Liver (tissue), 3 donors: ENCODE results near the gene SH2D3C.

Experiments
- ATF3 ChIP-seq: IDR thresholded peaks from 2 replicates; pipeline ENCODE4 v1.6.1; 2016; ENCODE audit warnings: antibody characterized with exemption
- CTCF ChIP-seq: fragments of 150-350 bp; IDR thresholded peaks from 2 replicates; pipeline ENCODE4 v1.5.1; 2017; ENCODE audit warnings: improper control_type of control experiment, low read depth, low read length; ENCODE audit not compliant: missing input control
- GABPA ChIP-seq, 2 donors: IDR thresholded peaks in 1 of 2; conservative IDR thresholded peaks in 1 of 2; 2 replicates each; pipeline ENCODE4 v1.6.1; 2016; ENCODE audit warnings: antibody characterized with exemption in 2 of 2, mild to moderate bottlenecking in 1 of 2, moderate library complexity in 1 of 2
- HNF4G ChIP-seq: IDR thresholded peaks from 2 replicates; pipeline ENCODE4 v1.6.1; 2016; ENCODE audit warnings: antibody characterized with exemption
- MAX ChIP-seq: IDR thresholded peaks from 2 replicates; pipeline ENCODE4 v1.6.1; 2016; ENCODE audit warnings: antibody characterized with exemption
- RAD21 ChIP-seq, 2 donors: IDR thresholded peaks; 2 replicates each; pipeline ENCODE4 v1.6.1; 2016; ENCODE audit warnings: antibody characterized with exemption in 2 of 2, mild to moderate bottlenecking in 2 of 2
- REST ChIP-seq: IDR thresholded peaks from 2 replicates; pipeline ENCODE4 v1.6.1; 2016; ENCODE audit warnings: antibody characterized with exemption, mild to moderate bottlenecking
- SP1 ChIP-seq: IDR thresholded peaks from 2 replicates; pipeline ENCODE4 v1.6.1; 2018; ENCODE audit warnings: antibody characterized with exemption, mild to moderate bottlenecking
- TAF1 ChIP-seq: conservative IDR thresholded peaks from 2 replicates; pipeline ENCODE4 v1.6.1; 2016; ENCODE audit warnings: antibody characterized with exemption, mild to moderate bottlenecking
- YY1 ChIP-seq: IDR thresholded peaks from 2 replicates; pipeline ENCODE4 v1.6.1; 2016; ENCODE audit warnings: antibody characterized with exemption, mild to moderate bottlenecking
- ZBTB33 ChIP-seq: IDR thresholded peaks from 2 replicates; pipeline ENCODE4 v1.6.1; 2016; ENCODE audit warnings: antibody characterized with exemption
- donor health status: healthy.
- donor health status: healthy.

- TF ChIP-seq CTCF = no peak
- no peak for TF ChIP-seq MAX
- TF ChIP-seq ATF3 = no peak
- no peak for TF ChIP-seq GABPA (IDR thresholded peaks at IDR 0.05 in 1 of 2, conservative IDR thresholded peaks at IDR 0.05 in 1 of 2)
- no peak for TF ChIP-seq YY1
- no peak for TF ChIP-seq SP1
- no peak for TF ChIP-seq ZBTB33
- no peak for TF ChIP-seq HNF4G
- TF ChIP-seq REST = no peak
- TF ChIP-seq TAF1 = no peak
- no peak for TF ChIP-seq RAD21 (IDR thresholded peaks at IDR 0.05)
These were observed 78.3 kb downstream of the SH2D3C start for GRCh38 chr9:127700140-127700539.
